SK-N-MC (cell line): ENCODE data around the gene ADAMTS17.

Source experiments
- EZH2 ChIP-seq: fragments of 200-600 bp; sonication (generic); IDR thresholded peaks from one replicate; pipeline ENCODE4 v1.6.1; 2017; ENCODE audit warnings: antibody characterized with exemption
- POLR2AphosphoS5 ChIP-seq: IDR thresholded peaks from 2 replicates; pipeline ENCODE4 v1.6.1; 2012; ENCODE audit warnings: mild to moderate bottlenecking, low read depth, low read length, borderline replicate concordance

DNA sequence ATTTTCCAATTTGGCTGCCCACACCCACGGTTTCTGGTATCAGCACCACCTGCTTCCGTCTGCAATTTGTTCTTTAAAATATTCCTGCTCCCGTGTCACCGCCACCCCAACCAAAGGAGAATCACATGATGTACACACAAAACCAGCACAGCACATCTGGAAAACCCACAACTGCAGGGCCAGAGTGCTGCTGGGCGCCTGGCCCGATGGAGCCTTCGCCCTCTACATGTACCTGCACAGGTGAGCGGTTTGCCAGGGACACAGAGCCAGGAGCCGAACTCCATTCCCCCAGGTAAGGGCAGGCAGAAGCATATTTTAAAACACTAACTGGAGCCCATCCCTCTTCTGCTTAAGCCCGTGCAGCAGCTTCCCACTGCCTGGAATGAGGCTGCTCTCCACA lies 75.6 kb downstream of the ADAMTS17 start:
- TF ChIP-seq POLR2AphosphoS5: no peak
- TF ChIP-seq EZH2: no peak
